Measurements from ENCODE around the gene GLA. TPM values are rescaled to one million over a fixed set of nuclear protein-coding genes. Genes with fewer than 3 reads are reported as not detected.

The GLA gene
- total and polyA plus RNA-seq, 2 of the 13 experiments (the other 11 are each of a cell fraction or from before 2014, with no cell fraction given) = 31.4 to 59.3 TPM

GRCh38 chrX:101411984-101412383, 4.3 kb upstream of the GLA start (continued):
- TF ChIP-seq, protein P1, sequence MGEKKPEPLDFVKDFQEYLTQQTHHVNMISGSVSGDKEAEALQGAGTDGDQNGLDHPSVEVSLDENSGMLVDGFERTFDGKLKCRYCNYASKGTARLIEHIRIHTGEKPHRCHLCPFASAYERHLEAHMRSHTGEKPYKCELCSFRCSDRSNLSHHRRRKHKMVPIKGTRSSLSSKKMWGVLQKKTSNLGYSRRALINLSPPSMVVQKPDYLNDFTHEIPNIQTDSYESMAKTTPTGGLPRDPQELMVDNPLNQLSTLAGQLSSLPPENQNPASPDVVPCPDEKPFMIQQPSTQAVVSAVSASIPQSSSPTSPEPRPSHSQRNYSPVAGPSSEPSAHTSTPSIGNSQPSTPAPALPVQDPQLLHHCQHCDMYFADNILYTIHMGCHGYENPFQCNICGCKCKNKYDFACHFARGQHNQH (CRISPR knock-in tag; IDR thresholded peaks at IDR 0.05) = no peak
- no peak for TF ChIP-seq ZNF75D (CRISPR knock-in tag; IDR thresholded peaks at IDR 0.05; ENCODE audit: borderline replicate concordance)
- no peak for TF ChIP-seq AGO1 (IDR thresholded peaks at IDR 0.05; ENCODE audit: low read depth, low read length, poor library complexity, severe bottlenecking)
- TF ChIP-seq ZNF766 (CRISPR knock-in tag; IDR thresholded peaks at IDR 0.05; ENCODE audit: borderline replicate concordance) = no peak
- TF ChIP-seq FOSL2 (CRISPR knock-in tag; IDR thresholded peaks at IDR 0.05) = no peak
- no peak for TF ChIP-seq ZNF816 (CRISPR knock-in tag; IDR thresholded peaks at IDR 0.05; ENCODE audit: borderline replicate concordance)
- TF ChIP-seq MATR3 (CRISPR knock-in tag; IDR thresholded peaks at IDR 0.05) = no peak
- TF ChIP-seq, protein P2, sequence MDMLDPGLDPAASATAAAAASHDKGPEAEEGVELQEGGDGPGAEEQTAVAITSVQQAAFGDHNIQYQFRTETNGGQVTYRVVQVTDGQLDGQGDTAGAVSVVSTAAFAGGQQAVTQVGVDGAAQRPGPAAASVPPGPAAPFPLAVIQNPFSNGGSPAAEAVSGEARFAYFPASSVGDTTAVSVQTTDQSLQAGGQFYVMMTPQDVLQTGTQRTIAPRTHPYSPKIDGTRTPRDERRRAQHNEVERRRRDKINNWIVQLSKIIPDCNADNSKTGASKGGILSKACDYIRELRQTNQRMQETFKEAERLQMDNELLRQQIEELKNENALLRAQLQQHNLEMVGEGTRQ (IDR thresholded peaks at IDR 0.05; ENCODE audit: low read depth, low read length) = no peak
- TF ChIP-seq, protein P2 (CRISPR knock-in tag; IDR thresholded peaks at IDR 0.05; ENCODE audit: borderline replicate concordance) = no peak
- TF ChIP-seq MEIS1 (CRISPR knock-in tag; IDR thresholded peaks at IDR 0.05; ENCODE audit: borderline replicate concordance) = no peak

GRCh38 chrX:101410461-101410860, 2.7 kb upstream of the GLA start:
- no peaks in the 10 kb centered on the region for H3K27me3 ChIP-seq (ENCODE audit: control insufficient read depth in 1 of 2, insufficient read depth in 2 of 2, low read length in 2 of 2)
- DNase-seq (ENCODE audit: low spot score) (no peak), ATAC-seq (no peak), FAIRE-seq (no peak)
- in situ Hi-C loops (cut with HindIII; ENCODE audit: extremely low pct_ligation_motif_present, low pct_unique_long_range_greater_than_20kb) = no loop called here
- peak overlapping the region; percentile 71; the same call in 1 of the 2 replicates for H3K4me2 ChIP-seq (ENCODE audit: low read depth, low read length)
- CTCF ChIA-PET (ENCODE audit: low intra/inter-chr PET ratio, low total read pairs) = no interaction called here
- H2AFZ ChIP-seq (ENCODE audit: low read length) = no peak overlapping the region
- peaks cover 0 to 14% of the 10 kb centered on the region in 2 experiments; a peak in 3 of 5 replicates for H3K36me3 ChIP-seq (replicated peaks in 1 of 2; ENCODE audit: control insufficient read depth in 1 of 2, insufficient read depth in 2 of 2, low read length in 2 of 2)
- peaks cover 5% of the 10 kb centered on the region; the same call in 1 of the 2 replicates for H4K20me1 ChIP-seq (ENCODE audit: insufficient read depth, low read length)
- WGBS (ENCODE audit: low lambda C conversion rate) = 91% methylated on average over 7 of the region's 7 CpGs
- H3K79me2 ChIP-seq (ENCODE audit: insufficient read depth, low read length) = peaks cover 49% of the 10 kb centered on the region
- no peak overlapping the region for H3K27ac ChIP-seq (ENCODE audit: extremely low read length, insufficient read depth, low read length)
- H3K9me3 ChIP-seq (ENCODE audit: low read length) = no peaks in the 10 kb centered on the region
- H3K9ac ChIP-seq (ENCODE audit: insufficient read depth, low read depth, low read length) = no peak overlapping the region
- intact Hi-C loops (cut with micrococcal nuclease; ENCODE audit: unreplicated experiment) = no loop called here
- peaks cover 8% of the 10 kb centered on the region for H3K4me1 ChIP-seq (ENCODE audit: insufficient read depth, low read length)
- POLR2A ChIA-PET = no interaction called here
- peak overlapping the region; percentile 6 to 79 (median 73); a peak in 2 of 6 replicates for H3K4me3 ChIP-seq (replicated peaks in 1 of 3; ENCODE audit: insufficient read depth in 1 of 3, low read depth in 2 of 3, low read length in 3 of 3)
- no TSS peak for BruUV-seq (replicated peaks)
- TF ChIP-seq ZNF547 (CRISPR knock-in tag; IDR thresholded peaks at IDR 0.05) = no peak
- no peak for TF ChIP-seq ZNF850 (CRISPR knock-in tag; conservative IDR thresholded peaks at IDR 0.05)
- no peak for TF ChIP-seq HMG20B (CRISPR knock-in tag; conservative IDR thresholded peaks at IDR 0.05)
- TF ChIP-seq ZZZ3 (CRISPR knock-in tag; IDR thresholded peaks at IDR 0.05; ENCODE audit: borderline replicate concordance) = no peak
- TF ChIP-seq KDM5A (IDR thresholded peaks at IDR 0.05; ENCODE audit: borderline replicate concordance, low read length) = no peak
- TF ChIP-seq RNF2 (conservative IDR thresholded peaks at IDR 0.05; ENCODE audit: low read depth) = no peak
- no peak for TF ChIP-seq ZNF484 (CRISPR knock-in tag; IDR thresholded peaks at IDR 0.05; ENCODE audit: borderline replicate concordance, low read depth)
- no peak for TF ChIP-seq RFX5 (IDR thresholded peaks at IDR 0.05; ENCODE audit: low read depth, low read length)
- TF ChIP-seq ESRRA (CRISPR knock-in tag; IDR thresholded peaks at IDR 0.05; ENCODE audit: low read depth) = no peak
- no peak for TF ChIP-seq NFE2L1 (CRISPR knock-in tag; IDR thresholded peaks at IDR 0.05; ENCODE audit: borderline replicate concordance)
- TF ChIP-seq PHF8 (CRISPR knock-in tag; IDR thresholded peaks at IDR 0.05) = no peak
- TF ChIP-seq NCOR1 (IDR thresholded peaks at IDR 0.05; ENCODE audit: borderline replicate concordance, low read length) = no peak
- no peak for TF ChIP-seq RFX1 (IDR thresholded peaks at IDR 0.05)

Measured in HepG2 (cell line).